Stimulated activated CD4-positive, alpha-beta T cell treated with anti-CD3 and anti-CD28 coated beads, Interleukin-4, amount 100 ng/mL, for 48 hours (primary cell): ENCODE measurements around the gene SHISA5.
"Not testable (repeated sequence)": the region's sequence is repeated elsewhere in the genome, so short reads cannot be mapped to it uniquely, and the experiment has no call there.

Experiments
- DNase-seq, 2 donors: peaks; one replicate each; pipeline ENCODE4 v3.0.0-alpha.2; 2020; ENCODE audit warnings: low read depth in 2 of 2

Gene SHISA5

DNA sequence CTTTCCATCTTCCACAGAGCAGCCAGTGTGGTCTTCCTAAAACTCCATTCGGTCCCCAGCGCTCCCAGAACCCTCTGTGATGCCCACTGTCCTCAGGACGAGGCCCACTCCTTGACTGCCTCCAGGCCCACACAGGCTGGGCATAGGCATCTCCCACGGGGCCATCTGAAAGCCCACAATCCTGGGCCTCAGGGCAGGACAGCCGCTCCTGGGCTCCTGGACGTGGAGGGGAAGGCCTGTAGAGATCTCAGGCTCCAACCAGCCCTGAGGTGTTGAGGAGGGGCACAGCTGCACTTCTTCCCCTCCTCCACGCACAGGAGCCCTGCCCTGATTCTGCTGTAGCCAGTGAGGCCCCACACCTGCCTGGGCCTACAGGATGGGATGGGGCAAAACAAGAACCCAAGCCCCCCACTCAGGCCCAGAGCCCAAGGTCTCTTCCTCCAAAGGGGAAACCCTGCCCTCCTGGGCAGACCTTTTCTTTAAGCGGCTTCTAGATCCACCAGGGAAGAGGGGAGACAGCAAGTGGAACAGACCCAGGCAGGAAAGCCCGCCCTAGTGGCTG lies 25.9 kb downstream of the SHISA5 start:
- DNase-seq: no peak

DNA sequence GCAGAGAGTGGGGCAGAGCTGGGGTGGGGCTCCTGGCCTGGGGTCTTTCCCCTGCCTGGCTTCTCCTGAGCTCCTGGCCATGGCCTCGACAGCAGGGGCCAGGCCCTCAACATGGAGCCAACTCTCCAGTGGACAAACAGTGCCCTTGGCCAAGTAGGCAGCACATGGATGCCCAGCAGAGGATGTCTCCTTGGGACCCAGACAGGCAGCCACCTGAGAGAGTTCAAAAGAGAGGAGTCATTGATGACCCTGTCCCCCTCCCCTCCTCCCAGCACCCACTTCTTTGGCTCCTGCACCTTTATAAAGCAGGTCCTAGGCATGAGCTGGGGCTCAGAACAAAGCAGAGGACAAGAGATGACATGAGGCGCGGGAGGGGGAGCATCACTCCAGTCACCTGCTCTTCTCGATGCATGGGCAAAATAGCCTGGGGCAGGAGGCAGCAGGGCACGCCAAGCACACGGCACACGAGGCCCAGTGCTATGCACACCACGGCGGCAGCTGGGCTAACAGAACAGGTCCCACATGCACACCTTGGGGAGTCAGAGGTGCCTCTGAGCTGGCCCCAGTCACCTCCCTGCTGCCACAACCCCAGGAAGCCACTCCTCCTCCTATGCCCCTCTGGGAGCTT lies 27.4 kb downstream of the SHISA5 start:
- DNase-seq: no peak

- DNase-seq: no peak
These were observed 28.8 kb downstream of the SHISA5 start for GRCh38 chr3:48475188-48475587.

- DNase-seq: no peak
These were observed 29.4 kb downstream of the SHISA5 start for GRCh38 chr3:48474619-48475018.

DNA sequence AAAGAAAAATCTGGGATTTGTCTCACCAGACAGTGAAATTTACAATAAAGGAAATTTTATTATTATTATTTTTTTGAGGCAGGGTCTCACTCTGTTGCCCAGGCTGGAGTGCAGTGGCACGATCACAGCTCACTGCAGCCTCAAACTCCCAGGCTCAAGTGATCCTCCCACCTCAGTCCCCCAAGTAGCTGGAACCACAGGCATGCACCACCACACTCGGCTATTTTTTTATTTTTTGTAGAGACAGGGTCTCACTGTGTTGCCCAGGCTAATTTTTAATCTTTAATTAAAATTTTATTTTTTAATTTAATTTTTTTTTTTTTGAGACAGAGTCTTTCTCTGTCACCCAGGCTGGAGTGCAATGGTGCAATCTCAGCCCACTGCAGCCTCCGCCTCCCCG lies 29.9 kb downstream of the SHISA5 start:
- DNase-seq: not testable (repeated sequence)

GRCh38 chr3:48473617-48473952 lies 30.4 kb downstream of the SHISA5 start:
- DNase-seq: no peak

DNA sequence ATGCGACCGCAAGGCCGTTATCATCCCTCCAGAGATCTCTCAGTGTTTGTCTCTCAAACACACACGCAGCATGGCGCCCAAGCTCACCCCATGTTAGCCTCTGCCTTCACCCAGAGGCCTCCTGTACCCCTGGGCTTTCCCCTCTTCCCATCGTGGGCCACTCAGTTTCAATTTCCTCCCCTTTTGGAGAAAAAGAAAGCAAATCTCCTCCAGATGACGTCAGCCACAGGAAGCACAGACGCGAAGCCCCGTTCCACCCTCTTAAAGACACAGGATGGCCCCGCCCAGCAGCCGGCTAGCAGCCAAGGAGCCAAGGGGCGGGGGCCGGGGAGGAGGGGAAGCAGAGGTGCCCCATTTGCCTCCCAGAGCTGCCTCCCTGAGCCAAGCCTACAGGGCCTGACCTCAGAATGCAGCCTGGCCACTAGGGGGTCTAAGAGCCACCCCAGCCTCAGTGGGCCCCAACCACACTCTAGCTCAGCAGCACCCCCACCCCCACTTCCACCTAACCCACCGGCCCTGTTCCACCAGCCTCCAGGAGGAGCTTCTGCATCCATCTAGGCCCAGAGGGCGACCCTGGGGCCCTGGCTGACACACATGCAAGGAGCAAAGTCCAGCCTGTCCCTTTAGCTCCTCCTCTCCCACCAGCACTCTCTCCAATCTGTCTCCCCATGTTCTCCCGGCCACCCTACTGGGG lies 30.9 kb downstream of the SHISA5 start:
- DNase-seq: peak; percentile 93 to 96

DNA sequence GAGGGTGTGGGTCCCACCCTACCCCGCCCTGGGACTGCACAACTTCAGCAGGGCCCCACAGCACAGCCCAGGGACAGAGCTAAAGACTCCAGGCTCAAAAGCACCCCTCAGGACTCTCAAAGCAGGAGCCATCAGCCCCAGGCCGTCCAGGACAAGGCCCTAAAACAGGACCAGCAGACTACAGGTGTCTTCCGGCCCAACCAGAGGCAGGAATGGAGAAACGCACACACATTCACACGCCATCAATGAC lies 31.4 kb downstream of the SHISA5 start:
- DNase-seq: no peak

GRCh38 chr3:48470286-48470685 lies 33.7 kb downstream of the SHISA5 start:
- DNase-seq: no peak

GRCh38 chr3:48469046-48469915 lies 34.7 kb downstream of the SHISA5 start:
- DNase-seq: no peak

DNA sequence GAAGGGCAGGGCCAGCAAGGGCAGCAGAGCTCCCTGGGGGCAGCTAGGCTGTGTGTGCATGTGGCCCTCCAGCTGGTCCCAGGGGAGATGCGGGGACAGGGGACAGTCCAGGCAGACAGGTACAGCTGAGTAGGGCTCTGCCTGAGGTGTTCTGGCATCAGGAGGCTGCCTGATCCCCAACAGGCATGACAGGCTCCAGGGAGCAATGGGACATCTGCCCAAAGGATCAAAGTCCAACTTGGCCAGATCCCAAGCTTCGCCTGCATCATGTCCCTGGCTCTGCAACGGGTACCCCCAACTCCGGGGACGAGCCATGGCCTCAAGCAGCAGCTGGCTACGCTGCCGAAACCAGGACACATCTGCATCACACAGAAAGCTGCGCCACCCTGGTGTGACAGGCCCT lies 35.6 kb downstream of the SHISA5 start:
- no peak for DNase-seq

GRCh38 chr3:48467473-48468267 lies 36.3 kb downstream of the SHISA5 start:
- DNase-seq: no peak

DNA sequence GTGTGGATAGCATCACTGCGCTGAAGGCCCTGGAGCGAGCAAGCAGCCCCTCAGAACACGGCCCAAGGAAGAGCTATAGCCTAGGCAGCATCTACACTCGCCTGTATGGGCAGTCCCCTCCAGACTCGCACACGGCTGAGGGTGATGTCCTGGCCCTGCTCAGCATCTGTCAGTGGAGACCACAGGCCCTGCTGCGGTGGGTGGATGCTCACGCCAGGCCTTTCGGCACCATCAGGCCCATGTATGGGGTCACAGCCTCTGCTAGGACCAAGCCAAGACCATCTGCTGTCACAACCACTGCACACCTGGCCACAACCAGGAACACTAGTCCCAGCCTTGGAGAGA lies 36.9 kb downstream of the SHISA5 start:
- DNase-seq: no peak

DNA sequence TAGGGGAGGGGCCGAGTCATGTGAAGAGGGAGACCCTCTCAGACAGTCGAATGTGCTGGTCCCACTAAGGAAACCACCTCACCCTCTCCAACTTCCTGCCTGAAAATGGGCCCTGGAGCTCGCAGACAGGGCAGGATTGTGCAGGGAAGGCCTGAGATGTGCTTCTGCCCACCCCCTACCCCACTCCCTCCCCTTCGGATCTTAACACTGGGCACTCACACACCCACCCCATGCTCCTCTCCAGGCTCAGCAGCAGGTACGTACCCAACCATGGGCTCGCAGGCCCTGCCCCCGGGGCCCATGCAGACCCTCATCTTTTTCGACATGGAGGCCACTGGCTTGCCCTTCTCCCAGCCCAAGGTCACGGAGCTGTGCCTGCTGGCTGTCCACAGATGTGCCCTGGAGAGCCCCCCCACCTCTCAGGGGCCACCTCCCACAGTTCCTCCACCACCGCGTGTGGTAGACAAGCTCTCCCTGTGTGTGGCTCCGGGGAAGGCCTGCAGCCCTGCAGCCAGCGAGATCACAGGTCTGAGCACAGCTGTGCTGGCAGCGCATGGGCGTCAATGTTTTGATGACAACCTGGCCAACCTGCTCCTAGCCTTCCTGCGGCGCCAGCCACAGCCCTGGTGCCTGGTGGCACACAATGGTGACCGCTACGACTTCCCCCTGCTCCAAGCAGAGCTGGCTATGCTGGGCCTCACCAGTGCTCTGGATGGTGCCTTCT lies 37.4 kb downstream of the SHISA5 start:
- no peak for DNase-seq

GRCh38 chr3:48465531-48466378 lies 38.2 kb downstream of the SHISA5 start:
- DNase-seq: peak; percentile 61 to 74

GRCh38 chr3:48465237-48465530 lies 38.8 kb downstream of the SHISA5 start:
- no peak for DNase-seq

DNA sequence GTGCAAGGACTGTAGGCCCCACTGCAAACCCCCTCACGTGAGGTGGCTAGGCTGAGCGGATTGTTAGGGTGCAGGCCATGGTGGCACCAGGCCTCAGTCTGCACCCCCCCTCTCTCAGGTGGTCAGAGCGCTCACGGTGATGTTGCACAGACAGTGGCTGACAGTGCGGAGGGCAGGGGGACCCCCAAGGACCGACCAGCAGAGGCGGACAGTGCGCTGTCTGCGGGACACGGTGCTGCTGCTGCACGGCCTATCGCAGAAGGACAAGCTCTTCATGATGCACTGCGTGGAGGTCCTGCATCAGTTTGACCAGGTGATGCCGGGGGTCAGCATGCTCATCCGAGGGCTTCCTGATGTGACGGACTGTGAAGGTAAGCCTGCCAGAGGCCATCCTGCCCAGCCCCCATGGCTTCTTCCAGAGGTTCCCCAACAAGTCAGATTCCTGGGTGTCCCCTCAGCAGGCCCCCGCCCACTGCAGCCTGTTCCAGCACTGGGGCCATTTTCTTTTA lies 39.2 kb downstream of the SHISA5 start:
- DNase-seq: no peak

DNA sequence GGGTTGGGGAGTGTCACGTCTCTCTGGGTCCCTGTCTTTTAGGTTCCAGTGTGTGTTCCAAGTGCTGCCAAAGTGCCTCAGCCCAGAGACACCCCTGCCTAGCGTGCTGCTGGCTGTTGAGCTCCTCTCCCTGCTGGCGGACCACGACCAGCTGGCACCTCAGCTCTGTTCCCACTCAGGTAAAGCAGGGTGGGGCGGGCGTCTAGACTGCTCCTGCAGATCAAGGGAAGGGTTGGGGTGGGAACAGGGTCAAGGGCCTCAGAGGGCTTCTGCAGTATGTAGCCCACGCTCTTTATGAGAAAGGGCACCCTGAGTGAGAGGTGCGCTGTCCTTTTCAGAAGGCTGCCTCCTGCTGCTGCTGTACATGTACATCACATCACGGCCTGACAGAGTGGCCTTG lies 40.3 kb downstream of the SHISA5 start:
- no peak for DNase-seq

- DNase-seq: not testable (repeated sequence)
These were observed 42.2 kb downstream of the SHISA5 start for GRCh38 chr3:48461767-48462166.

- no peak for DNase-seq
These were observed 43.5 kb downstream of the SHISA5 start for GRCh38 chr3:48460517-48460902.
